Vagina (tissue), 2 donors: ENCODE measurements around the gene CNTN5. TPM values are rescaled to one million over a fixed set of nuclear protein-coding genes. Genes with fewer than 3 reads are reported as not detected.

ENCODE experiments used
- DNase-seq, 2 donors: peaks; one replicate each; pipeline ENCODE4 v3.0.0-alpha.2; 2017; ENCODE audit errors: extremely low spot score in 2 of 2
- H3K27ac ChIP-seq: fragments of 200-600 bp; sonication (generic); one replicate; pipeline ENCODE4 v1.5.1; 2019
- H3K27me3 ChIP-seq: fragments of 200-600 bp; sonication (generic); one replicate; pipeline ENCODE4 v1.5.1; 2019
- H3K36me3 ChIP-seq, 2 donors: fragments of 200-600 bp; sonication (generic); one replicate each; pipeline ENCODE4 v1.5.1; 2017 to 2019
- H3K4me1 ChIP-seq: fragments of 200-600 bp; sonication (generic); one replicate; pipeline ENCODE4 v1.5.1; 2019
- H3K4me3 ChIP-seq, 2 donors: fragments of 200-600 bp; sonication (generic); 1 replicate in 1 of 2; 2 replicates in 1 of 2; pipeline ENCODE4 v1.5.1; 2016 to 2019
- H3K9me3 ChIP-seq: fragments of 200-600 bp; sonication (generic); one replicate; pipeline ENCODE4 v1.5.1; 2019
- CTCF ChIP-seq, 3 experiments: fragments of 450-650 bp in 2 of 3; fragments of 200-600 bp in 1 of 3; sonication (generic) in 1 of 3; IDR thresholded peaks; one replicate each; pipeline ENCODE4 v1.5.1; 2017 to 2019; ENCODE audit warnings: antibody characterized with exemption in 3 of 3, mild to moderate bottlenecking in 2 of 3, moderate library complexity in 2 of 3
- POLR2A ChIP-seq, 2 donors: fragments of 450-650 bp; IDR thresholded peaks; one replicate each; pipeline ENCODE4 v1.6.1; 2017; ENCODE audit warnings: antibody characterized with exemption in 2 of 2, mild to moderate bottlenecking in 2 of 2, moderate library complexity in 2 of 2
- POLR2AphosphoS5 ChIP-seq, 2 donors: sonication (generic); formaldehyde crosslinking; IDR thresholded peaks; one replicate each; pipeline ENCODE4 v1.9.0; 2017; ENCODE audit warnings: antibody characterized with exemption in 2 of 2, mild to moderate bottlenecking in 2 of 2, low read depth in 1 of 2; ENCODE audit not compliant: insufficient read depth in 1 of 2
- intact Hi-C: fragments of 100-400 bp; cut with DNase I; formaldehyde crosslinking; loops from one replicate; pipeline ENCODE4 v1.15.1; 2023
- total RNA-seq: library from RNA; depleted of rRNA; stranded (reverse); fragments of >200 nt; gene quantifications from one replicate; pipeline ENCODE4 v1.2.3, GENCODE V29; 2016

CNTN5 gene
- total RNA-seq, 1 donor from 2014 or later: 0.25 TPM

GRCh38 chr11:100294748-100295147 lies 1274.0 kb downstream of the CNTN5 start:
- TF ChIP-seq POLR2AphosphoS5 (IDR thresholded peaks at IDR 0.05; ENCODE audit: insufficient read depth in 1 of 2, low read depth in 1 of 2): no peak
- no peak for TF ChIP-seq CTCF (IDR thresholded peaks at IDR 0.05)
- TF ChIP-seq POLR2A (IDR thresholded peaks at IDR 0.05): no peak
- DNase-seq: no peak
- Histone ChIP-seq H3K27me3 (no peaks in the 10 kb centered on the region), H3K36me3 (no peaks in the 10 kb centered on the region), H3K4me1 (no peaks in the 10 kb centered on the region), H3K4me3 (no peak overlapping the region), H3K27ac (no peak overlapping the region), H3K9me3 (no peaks in the 10 kb centered on the region)
- intact Hi-C loops: no loop called here

DNA sequence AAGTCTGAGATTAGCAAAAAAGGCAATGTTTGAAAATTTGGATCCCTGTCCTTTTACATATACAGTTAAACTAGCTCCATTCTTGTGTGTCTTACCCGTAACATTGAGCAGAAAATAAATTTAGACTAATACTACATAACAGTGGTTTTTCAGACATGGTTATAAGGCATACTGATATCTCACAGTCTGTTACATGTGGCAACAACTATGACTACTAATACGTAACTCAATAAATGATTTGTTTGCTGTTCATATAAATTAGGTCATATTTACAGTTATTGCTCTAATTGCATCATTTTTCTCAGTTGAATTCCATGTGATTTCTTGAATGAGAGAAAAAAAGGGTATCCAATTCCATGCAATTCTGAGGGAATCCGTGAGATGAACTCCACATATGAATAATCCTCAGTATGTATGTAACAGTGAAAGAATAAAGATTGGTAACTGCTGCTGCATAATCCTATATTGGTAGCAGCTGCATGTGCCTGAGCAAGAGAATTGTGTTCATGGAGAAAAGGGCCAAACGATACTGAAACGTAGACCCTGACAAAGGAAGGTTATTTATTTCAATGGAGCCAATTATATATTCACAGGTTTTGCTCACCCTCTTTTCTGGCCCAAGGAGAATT lies 1275.4 kb downstream of the CNTN5 start:
- no peak for DNase-seq
- intact Hi-C loops: no loop called here
- TF ChIP-seq POLR2AphosphoS5 (IDR thresholded peaks at IDR 0.05; ENCODE audit: insufficient read depth in 1 of 2, low read depth in 1 of 2) (no peak), CTCF (IDR thresholded peaks at IDR 0.05) (no peak), POLR2A (IDR thresholded peaks at IDR 0.05) (no peak)
- H3K27ac ChIP-seq: no peak overlapping the region
- no peaks in the 10 kb centered on the region for H3K9me3 ChIP-seq
- no peaks in the 10 kb centered on the region for H3K27me3 ChIP-seq
- H3K4me1 ChIP-seq: no peaks in the 10 kb centered on the region
- H3K4me3 ChIP-seq: no peak overlapping the region
- no peaks in the 10 kb centered on the region for H3K36me3 ChIP-seq

GRCh38 chr11:100297516-100297915 lies 1276.8 kb downstream of the CNTN5 start:
- Histone ChIP-seq H3K4me1 (no peaks in the 10 kb centered on the region), H3K4me3 (no peak overlapping the region), H3K36me3 (no peaks in the 10 kb centered on the region), H3K9me3 (no peaks in the 10 kb centered on the region), H3K27ac (no peak overlapping the region), H3K27me3 (no peaks in the 10 kb centered on the region)
- TF ChIP-seq POLR2A (IDR thresholded peaks at IDR 0.05): no peak
- no peak for TF ChIP-seq POLR2AphosphoS5 (IDR thresholded peaks at IDR 0.05; ENCODE audit: insufficient read depth in 1 of 2, low read depth in 1 of 2)
- TF ChIP-seq CTCF (IDR thresholded peaks at IDR 0.05): no peak
- no peak for DNase-seq
- intact Hi-C loops: no loop called here

GRCh38 chr11:100302824-100303223 lies 1282.1 kb downstream of the CNTN5 start:
- no peaks in the 10 kb centered on the region for H3K9me3 ChIP-seq
- no peak for TF ChIP-seq POLR2AphosphoS5 (IDR thresholded peaks at IDR 0.05; ENCODE audit: insufficient read depth in 1 of 2, low read depth in 1 of 2)
- no peak for TF ChIP-seq CTCF (IDR thresholded peaks at IDR 0.05)
- no peak for TF ChIP-seq POLR2A (IDR thresholded peaks at IDR 0.05)
- DNase-seq: no peak
- H3K27me3 ChIP-seq: no peaks in the 10 kb centered on the region
- no peaks in the 10 kb centered on the region for H3K36me3 ChIP-seq
- H3K4me3 ChIP-seq: no peak overlapping the region
- no peaks in the 10 kb centered on the region for H3K4me1 ChIP-seq
- intact Hi-C loops: no loop called here
- no peak overlapping the region for H3K27ac ChIP-seq

GRCh38 chr11:100303897-100304296 lies 1283.1 kb downstream of the CNTN5 start:
- no peaks in the 10 kb centered on the region for H3K27me3 ChIP-seq
- intact Hi-C loops: no loop called here
- no peak overlapping the region for H3K4me3 ChIP-seq
- TF ChIP-seq POLR2AphosphoS5 (IDR thresholded peaks at IDR 0.05; ENCODE audit: insufficient read depth in 1 of 2, low read depth in 1 of 2): no peak
- no peak for TF ChIP-seq POLR2A (IDR thresholded peaks at IDR 0.05)
- no peak for TF ChIP-seq CTCF (IDR thresholded peaks at IDR 0.05)
- no peaks in the 10 kb centered on the region for H3K4me1 ChIP-seq
- no peaks in the 10 kb centered on the region for H3K36me3 ChIP-seq
- no peak overlapping the region for H3K27ac ChIP-seq
- no peaks in the 10 kb centered on the region for H3K9me3 ChIP-seq
- no peak for DNase-seq
